Amniotic stem cell (primary cell): ENCODE measurements around the gene TMEM121.
"Not testable (repeated sequence)": the region's sequence is repeated elsewhere in the genome, so short reads cannot be mapped to it uniquely, and the experiment has no call there.

Experiments
- DNase-seq: peaks from one replicate; lab custom pipeline; 2025; lab: John Stamatoyannopoulos, UW

TMEM121 gene

GRCh38 chr14:105528586-105529318, 2.4 kb downstream of the TMEM121 start:
- no peak for DNase-seq

GRCh38 chr14:105529319-105529568, 2.9 kb downstream of the TMEM121 start:
- DNase-seq = no peak

- DNase-seq = no peak
Observed at GRCh38 chr14:105529569-105530284, 3.3 kb downstream of the TMEM121 start.

GRCh38 chr14:105530285-105531087, 4.1 kb downstream of the TMEM121 start:
- DNase-seq = no peak

- no peak for DNase-seq
Observed at GRCh38 chr14:105531088-105531893, 4.9 kb downstream of the TMEM121 start.

GRCh38 chr14:105531894-105532623, 5.7 kb downstream of the TMEM121 start:
- DNase-seq = no peak

- DNase-seq = no peak
Observed at GRCh38 chr14:105532735-105533141, 6.4 kb downstream of the TMEM121 start.

GRCh38 chr14:105533391-105533790, 7.0 kb downstream of the TMEM121 start:
- no peak for DNase-seq

- no peak for DNase-seq
Observed at GRCh38 chr14:105533811-105534498, 7.6 kb downstream of the TMEM121 start.

GRCh38 chr14:105534586-105534985, 8.2 kb downstream of the TMEM121 start:
- DNase-seq = no peak

GRCh38 chr14:105536051-105536450, 9.7 kb downstream of the TMEM121 start:
- no peak for DNase-seq

GRCh38 chr14:105536691-105537579, 10.6 kb downstream of the TMEM121 start:
- no peak for DNase-seq

GRCh38 chr14:105537580-105538474, 11.4 kb downstream of the TMEM121 start:
- no peak for DNase-seq

GRCh38 chr14:105538481-105539049, 12.2 kb downstream of the TMEM121 start:
- DNase-seq = no peak

GRCh38 chr14:105540811-105541210, 14.4 kb downstream of the TMEM121 start:
- no peak for DNase-seq

- no peak for DNase-seq
Observed at GRCh38 chr14:105541218-105541875, 15.0 kb downstream of the TMEM121 start.

GRCh38 chr14:105545676-105546075, 19.3 kb downstream of the TMEM121 start:
- DNase-seq = not testable (repeated sequence)

GRCh38 chr14:105546410-105546809, 20.0 kb downstream of the TMEM121 start:
- DNase-seq = not testable (repeated sequence)
